Suppressor macrophage treated with lipopolysaccharide for 4 hours (primary cell): ENCODE results near the gene MSI2.

ENCODE experiments used
- DNase-seq: peaks from one replicate; pipeline ENCODE4 v3.0.0-alpha.2; 2020

MSI2 gene

GRCh38 chr17:57372156-57372555 is 115.8 kb downstream of the MSI2 start:
- DNase-seq = no peak

- DNase-seq = no peak
These were observed 116.7 kb downstream of the MSI2 start for GRCh38 chr17:57373048-57373447.

GRCh38 chr17:57373756-57374155 is 117.4 kb downstream of the MSI2 start:
- DNase-seq = no peak

- no peak for DNase-seq
These were observed 118.9 kb downstream of the MSI2 start for GRCh38 chr17:57375040-57375769.

GRCh38 chr17:57375770-57376225 is 119.5 kb downstream of the MSI2 start:
- no peak for DNase-seq

- no peak for DNase-seq
These were observed 120.8 kb downstream of the MSI2 start for GRCh38 chr17:57377094-57377493.

- DNase-seq = no peak
These were observed 123.0 kb downstream of the MSI2 start for GRCh38 chr17:57379237-57379894.

GRCh38 chr17:57379895-57380434 is 123.6 kb downstream of the MSI2 start:
- DNase-seq = no peak

GRCh38 chr17:57381498-57381897 is 125.2 kb downstream of the MSI2 start:
- no peak for DNase-seq

- no peak for DNase-seq
These were observed 127.9 kb downstream of the MSI2 start for GRCh38 chr17:57384219-57384618.

- DNase-seq = no peak
These were observed 129.7 kb downstream of the MSI2 start for GRCh38 chr17:57385975-57386374.

GRCh38 chr17:57387575-57387974 is 131.3 kb downstream of the MSI2 start:
- no peak for DNase-seq

GRCh38 chr17:57388131-57388725 is 131.9 kb downstream of the MSI2 start:
- no peak for DNase-seq

- no peak for DNase-seq
These were observed 133.2 kb downstream of the MSI2 start for GRCh38 chr17:57389473-57389872.

GRCh38 chr17:57391076-57391825 is 134.9 kb downstream of the MSI2 start:
- no peak for DNase-seq

GRCh38 chr17:57391857-57392471 is 135.6 kb downstream of the MSI2 start:
- no peak for DNase-seq

- DNase-seq = no peak
These were observed 137.0 kb downstream of the MSI2 start for GRCh38 chr17:57393368-57393767.

- DNase-seq = no peak
These were observed 138.1 kb downstream of the MSI2 start for GRCh38 chr17:57394375-57394774.

GRCh38 chr17:57395721-57396321 is 139.5 kb downstream of the MSI2 start:
- no peak for DNase-seq

- no peak for DNase-seq
These were observed 140.2 kb downstream of the MSI2 start for GRCh38 chr17:57396511-57396921.

- no peak for DNase-seq
These were observed 141.1 kb downstream of the MSI2 start for GRCh38 chr17:57397402-57397801.

GRCh38 chr17:57399690-57400089 is 143.4 kb downstream of the MSI2 start:
- no peak for DNase-seq
